Tibial nerve (tissue), 3 donors: ENCODE data around the gene SLC16A7.

Source experiments
- CTCF ChIP-seq, 5 experiments: fragments of 200-600 bp in 3 of 5; fragments of 450-650 bp in 2 of 5; sonication (generic) in 3 of 5; IDR thresholded peaks; one replicate each; pipeline ENCODE4 v1.5.1; 2016 to 2019; ENCODE audit warnings: antibody characterized with exemption in 5 of 5, mild to moderate bottlenecking in 3 of 5, moderate library complexity in 2 of 5
- POLR2A ChIP-seq, 2 donors: fragments of 450-650 bp; IDR thresholded peaks; one replicate each; pipeline ENCODE4 v1.6.1; 2017; ENCODE audit warnings: antibody characterized with exemption in 2 of 2, mild to moderate bottlenecking in 2 of 2, moderate library complexity in 2 of 2

DNA sequence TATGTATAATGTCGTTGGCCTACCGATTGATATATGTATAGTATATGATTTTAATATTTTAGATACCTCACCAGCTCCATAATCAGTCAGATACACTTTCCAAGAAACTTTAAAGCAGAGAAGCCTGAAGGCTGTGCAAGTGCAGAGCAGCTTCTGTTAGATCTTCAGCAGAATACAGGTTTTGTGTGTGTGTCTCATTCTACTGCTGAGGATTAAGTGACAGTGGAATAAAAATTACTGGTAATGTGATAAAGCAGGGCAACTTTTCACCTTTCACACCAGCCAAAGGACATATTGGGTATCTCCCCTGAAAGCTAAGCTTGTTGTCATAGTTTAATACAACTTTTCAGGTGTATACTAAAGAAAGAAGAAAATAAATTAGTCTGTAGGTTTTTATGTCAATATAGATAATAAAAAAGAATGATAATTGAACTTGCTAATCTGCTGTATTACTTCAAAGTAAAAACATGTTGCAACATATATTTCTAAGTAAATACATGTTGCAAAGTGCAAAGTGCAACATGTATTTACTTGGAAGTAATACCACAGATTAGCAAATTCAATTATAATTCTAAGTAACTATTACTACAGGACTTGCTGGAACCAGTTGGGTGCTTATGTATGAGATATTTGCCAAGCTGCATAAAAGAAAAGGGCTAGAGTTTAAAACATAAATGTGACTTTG lies 128.3 kb downstream of the SLC16A7 start:
- TF ChIP-seq CTCF (IDR thresholded peaks at IDR 0.05) (no peak), POLR2A (IDR thresholded peaks at IDR 0.05) (no peak)
